Measurements from ENCODE around the gene STOML2.
"Not testable (repeated sequence)": the region's sequence is repeated elsewhere in the genome, so short reads cannot be mapped to it uniquely, and the experiment has no call there.

The STOML2 gene

GRCh38 chr9:35102769-35103659 lies at the start of gene STOML2:
Gene STOML2 (minus strand): TSS chr9:35103131. CDS start chr9:35103094, 37 bp downstream.
- DNase-seq: peak; percentile 89

DNA sequence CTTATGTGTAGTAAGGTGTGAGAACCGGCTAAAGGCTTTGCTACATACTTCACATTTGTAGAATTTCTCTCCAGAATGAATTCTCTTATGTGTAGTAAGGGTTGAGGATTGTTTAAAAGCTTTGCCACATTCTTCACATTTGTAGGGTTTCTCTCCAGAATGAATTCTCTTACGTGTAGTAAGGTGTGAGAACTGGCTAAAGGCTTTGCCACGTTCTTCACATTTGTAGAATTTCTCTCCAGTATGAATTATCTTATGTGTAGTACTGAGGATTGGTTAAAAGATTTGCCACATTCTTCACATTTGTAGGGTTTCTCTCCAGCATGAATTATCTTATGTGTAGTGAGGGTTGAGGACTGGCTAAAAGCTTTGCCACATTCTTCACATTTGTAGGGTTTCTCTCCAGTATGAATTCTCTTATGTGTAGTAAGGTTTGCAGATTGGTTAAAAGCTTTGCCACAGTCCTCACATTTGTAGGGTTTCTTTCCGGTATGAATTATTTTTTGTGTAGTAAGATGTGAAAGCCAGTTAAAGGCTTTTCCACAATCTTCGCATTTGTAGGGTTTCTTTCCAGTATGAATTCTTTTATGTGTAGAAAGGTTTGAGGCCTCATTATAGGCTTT lies 45.1 kb upstream of the STOML2 start:
- DNase-seq: not testable (repeated sequence)

GRCh38 chr9:35142037-35142436 lies 39.1 kb upstream of the STOML2 start:
- DNase-seq: no peak

GRCh38 chr9:35140093-35140492 lies 37.2 kb upstream of the STOML2 start:
- no peak for DNase-seq

GRCh38 chr9:35136866-35137265 lies 33.9 kb upstream of the STOML2 start:
- DNase-seq: no peak

GRCh38 chr9:35135988-35136387 lies 33.1 kb upstream of the STOML2 start:
- DNase-seq: no peak

- DNase-seq: no peak
Measured at GRCh38 chr9:35134920-35135319, 32.0 kb upstream of the STOML2 start.

DNA sequence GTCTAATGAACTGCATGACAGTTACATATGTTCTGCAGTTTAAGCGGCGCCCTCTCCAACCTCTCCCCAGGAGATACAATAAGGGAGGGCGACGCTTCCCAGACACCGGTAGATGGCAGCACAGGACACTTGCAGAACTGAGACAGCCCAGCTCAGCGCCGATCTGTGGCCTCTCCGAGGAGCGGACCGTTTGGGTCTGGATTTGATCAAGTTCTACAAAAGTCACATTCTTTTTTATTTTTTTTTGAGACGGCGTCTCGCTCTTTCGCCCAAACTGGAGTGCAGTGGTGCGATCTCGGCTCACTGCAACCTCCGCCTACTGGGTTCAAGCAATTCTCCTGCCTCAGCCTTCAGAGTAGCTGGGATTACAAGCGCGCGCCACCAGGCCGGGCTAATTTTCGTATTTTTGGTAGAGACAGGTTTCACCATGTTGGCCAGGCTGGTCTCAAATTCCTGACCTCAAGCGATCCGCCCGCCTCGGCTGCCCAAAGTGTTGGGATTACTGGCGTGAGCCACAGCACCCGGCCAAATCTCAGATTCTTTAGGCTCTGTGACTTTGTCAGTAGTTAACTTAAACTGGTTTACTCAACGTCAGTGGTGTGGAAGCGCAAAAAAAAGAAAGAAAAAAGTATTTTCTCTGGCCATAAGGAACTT lies 14.1 kb upstream of the STOML2 start:
- peak; percentile 80 for DNase-seq

DNA sequence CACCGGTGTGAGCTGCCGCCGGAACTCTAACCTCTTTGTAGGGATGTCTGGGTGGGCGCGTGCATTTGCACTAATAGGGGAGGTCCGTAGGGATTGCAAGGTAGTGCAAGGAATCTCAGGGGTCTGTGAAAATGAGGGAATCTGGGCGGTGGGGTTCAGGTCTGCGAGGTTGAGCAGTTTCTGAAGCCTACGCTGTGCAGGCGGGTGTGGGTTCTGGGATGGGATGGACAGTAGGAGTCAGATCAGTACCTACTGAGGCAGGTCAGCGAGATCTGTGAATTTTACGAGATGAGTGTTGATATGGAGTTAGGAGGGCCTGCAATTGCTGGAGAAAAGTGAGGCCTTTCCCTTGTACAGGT lies 13.6 kb upstream of the STOML2 start:
- DNase-seq: no peak

- peak; percentile 93 for DNase-seq
Measured at GRCh38 chr9:35115680-35116538, 13.0 kb upstream of the STOML2 start, which contains the start of gene ATOSB. Gene ATOSB (minus strand): TSS chr9:35115862. CDS start chr9:35108274, 7,588 bp downstream.

- DNase-seq: peak; percentile 26
Measured at GRCh38 chr9:35114840-35115628, 12.1 kb upstream of the STOML2 start.

DNA sequence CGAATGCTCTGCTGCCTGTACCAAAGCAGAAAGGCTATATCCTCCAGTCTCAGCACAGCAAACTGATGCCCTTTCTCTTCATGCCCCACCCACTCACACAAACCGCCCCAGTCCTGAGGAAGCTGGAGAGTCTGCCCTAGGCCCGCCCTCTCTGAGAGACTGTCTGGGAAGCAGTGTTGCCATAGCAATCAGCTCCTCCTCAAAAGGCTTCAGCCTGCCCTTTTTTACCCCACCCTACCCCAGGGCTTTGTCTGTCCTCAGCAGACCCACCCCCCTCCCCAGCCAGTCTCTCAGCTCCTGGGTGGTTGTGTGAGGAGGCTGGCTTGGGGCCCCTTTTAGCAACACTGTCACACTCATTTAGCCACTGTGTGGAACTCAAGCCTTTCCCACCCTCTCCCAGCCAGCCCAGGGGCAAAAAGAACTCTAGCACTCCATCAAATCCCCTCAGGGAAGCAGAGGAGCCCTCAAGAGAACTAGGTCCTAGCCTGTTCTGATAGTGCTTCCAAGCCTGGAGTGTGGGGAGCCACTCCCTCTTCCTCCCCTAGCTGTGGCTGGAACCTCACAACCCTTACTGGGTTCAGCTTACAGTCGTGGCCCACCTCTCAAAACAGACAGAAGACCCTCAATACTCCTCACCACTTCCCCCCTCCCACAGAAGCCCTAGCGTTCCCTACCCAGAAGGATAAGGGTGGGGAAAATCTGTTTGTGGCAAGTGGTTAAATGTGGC lies 11.3 kb upstream of the STOML2 start:
- peak; percentile 53 for DNase-seq

GRCh38 chr9:35112257-35113020 lies 9.5 kb upstream of the STOML2 start:
- no peak for DNase-seq

DNA sequence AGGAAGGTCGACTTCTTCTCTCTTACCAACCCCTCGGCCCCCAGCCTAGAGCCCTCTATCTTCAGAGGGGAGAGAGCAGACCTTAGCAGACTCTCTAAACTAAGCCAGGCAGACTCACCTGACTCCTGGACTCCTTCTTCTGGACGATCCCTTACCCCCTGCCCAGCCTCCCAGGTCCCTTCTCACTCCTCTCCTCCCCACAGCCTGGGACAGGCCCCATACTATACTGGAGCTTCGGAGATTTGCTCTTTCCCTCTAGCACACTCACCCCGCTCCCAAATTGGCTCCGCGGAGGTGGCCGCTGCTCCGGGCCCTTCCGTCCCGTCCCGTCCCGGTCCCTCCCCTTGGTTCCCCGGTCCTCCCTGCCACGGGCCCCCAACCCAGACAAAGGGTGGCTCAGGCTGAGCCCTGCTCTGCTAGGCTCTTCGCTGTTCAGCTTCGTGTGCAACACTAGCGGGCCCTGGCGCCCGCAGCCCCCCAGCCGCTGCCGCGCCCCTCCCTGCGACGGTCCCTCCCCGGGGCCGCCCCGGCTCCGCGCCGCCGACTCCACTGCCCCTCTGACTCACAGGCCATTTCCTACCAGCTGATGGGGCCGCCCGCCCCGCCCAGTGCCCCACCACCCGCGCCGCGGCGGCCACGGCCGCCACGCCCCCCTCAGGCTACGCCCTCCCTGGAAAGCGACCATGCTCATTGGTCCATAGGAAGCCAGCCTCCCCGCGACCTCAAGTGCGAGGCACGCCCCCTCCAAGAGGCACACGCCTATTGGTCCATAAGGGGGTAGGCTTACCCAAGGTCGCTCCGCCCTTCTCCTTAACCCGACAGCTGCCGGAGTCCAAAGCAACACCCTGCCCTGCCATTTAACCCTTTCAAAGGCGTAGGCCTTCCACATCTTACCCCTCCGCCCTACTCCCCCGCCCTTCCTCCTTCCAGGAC lies 8.3 kb upstream of the STOML2 start:
- DNase-seq: peak; percentile 96

DNA sequence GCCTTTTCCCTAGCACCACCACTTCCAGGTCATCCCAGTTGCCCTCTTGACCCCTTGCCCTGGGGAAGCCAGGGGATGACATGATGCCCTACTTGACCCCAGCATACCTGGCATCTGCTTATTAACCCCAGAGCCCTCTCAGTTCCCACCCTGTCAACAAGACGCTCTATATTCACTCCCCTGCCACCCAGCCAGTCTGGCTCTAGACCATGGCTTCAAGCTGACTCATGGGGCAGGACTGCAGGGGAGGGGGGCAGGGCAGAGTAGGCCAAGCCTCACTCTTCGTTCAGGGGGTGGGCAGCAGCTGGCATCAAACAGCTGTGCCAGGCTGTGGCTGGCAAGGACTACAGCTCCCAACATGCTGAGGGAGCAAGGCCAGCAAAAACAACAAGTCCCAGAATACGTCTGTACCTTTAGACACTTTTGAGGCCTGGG lies 7.4 kb upstream of the STOML2 start:
- no peak for DNase-seq

GRCh38 chr9:35108946-35109575 lies 6.1 kb upstream of the STOML2 start:
- DNase-seq: no peak

DNA sequence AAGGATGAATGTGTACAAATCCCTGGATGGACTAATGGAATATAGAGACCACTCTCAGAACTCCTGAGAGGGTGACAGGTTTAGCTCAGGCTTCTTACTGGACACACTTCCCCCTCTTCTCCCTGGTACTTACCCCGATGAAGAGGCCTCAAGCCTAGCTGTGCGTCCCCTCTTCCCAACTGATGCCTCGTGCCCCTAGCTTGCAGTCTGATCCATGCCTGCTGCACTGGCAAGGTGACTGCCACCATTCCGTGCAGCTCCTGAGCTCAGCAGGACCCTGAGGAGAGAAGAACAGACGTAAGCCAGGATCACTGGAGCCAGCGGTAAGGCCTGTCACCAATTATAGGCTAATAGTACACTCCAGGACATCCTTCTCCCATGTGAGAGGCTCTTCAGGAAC lies 5.5 kb upstream of the STOML2 start:
- DNase-seq: no peak

Measured in stimulated activated CD4-positive, alpha-beta T cell treated with anti-CD3 and anti-CD28 coated beads, Interleukin-4, amount 100 ng/mL, for 1 hour (primary cell).